Ovary (tissue), 9 donors: ENCODE measurements around the gene ST3GAL4. TPM values are rescaled to one million over a fixed set of nuclear protein-coding genes. Genes with fewer than 3 reads are reported as not detected.

Source experiments
- DNase-seq, 5 donors: peaks; one replicate each; pipeline ENCODE4 v3.0.0-alpha.2; 2019 to 2020
- H3K27ac ChIP-seq, 2 donors: fragments of 200-600 bp; one replicate each; pipeline versions ENCODE4 v1.5.1 to v1.8.0; 2019 to 2022
- H3K27me3 ChIP-seq: fragments of 200-600 bp; one replicate; pipeline ENCODE4 v1.8.0; 2022
- H3K36me3 ChIP-seq: fragments of 200-600 bp; sonication (generic); one replicate; pipeline ENCODE4 v1.5.1; 2019
- H3K4me1 ChIP-seq: one replicate; pipeline ENCODE4 v1.8.1; 2013; ENCODE audit warnings: mild to moderate bottlenecking, moderate library complexity; ENCODE audit not compliant: insufficient read depth
- H3K4me3 ChIP-seq: fragments of 200-600 bp; sonication (generic); one replicate; pipeline ENCODE4 v1.5.1; 2017
- H3K9me3 ChIP-seq, 2 donors: fragments of 200-600 bp in 1 of 2; sonication (generic) in 1 of 2; one replicate each; pipeline versions ENCODE4 v1.5.1 to v1.8.1; 2013 to 2019; ENCODE audit warnings: mild to moderate bottlenecking in 1 of 2, moderate library complexity in 1 of 2
- CTCF ChIP-seq, 3 donors: fragments of 450-650 bp in 2 of 3; fragments of 200-600 bp in 1 of 3; IDR thresholded peaks; one replicate each; pipeline versions ENCODE4 v1.5.1 to v1.8.0; 2016 to 2022; ENCODE audit warnings: antibody characterized with exemption in 3 of 3, mild to moderate bottlenecking in 1 of 3
- EP300 ChIP-seq: sonication (generic); formaldehyde crosslinking; IDR thresholded peaks from one replicate; pipeline ENCODE4 v1.6.1; 2017; ENCODE audit warnings: antibody characterized with exemption
- POLR2A ChIP-seq: fragments of 450-650 bp; IDR thresholded peaks from one replicate; pipeline ENCODE4 v1.6.1; 2017; ENCODE audit warnings: antibody characterized with exemption, mild to moderate bottlenecking, moderate library complexity
- WGBS, 3 donors: extraction: QIAGEN DNeasy Blood & Tissue Kit in 1 of 3; methylation state at CpG; one replicate each; pipeline versions ENCODE4 v1.1.5 to v1.1.7; 2013 to 2017; 5-methylcytosine and 5-hydroxymethylcytosine counted together
- intact Hi-C, 4 donors: fragments of 100-400 bp; cut with DNase I; formaldehyde crosslinking; loops; one replicate each; pipeline versions ENCODE4 v1.11.0 to v1.15.1; 2022 to 2023
- polyA plus RNA-seq, 2 donors: library from polyadenylated mRNA; stranded (reverse); fragments of 200-250 nt in 1 of 2; fragments of 350-450 nt in 1 of 2; fragmentation: Illumina TruSeq in 1 of 2; extraction: RNeasy Lipid Tissue Mini Kit (QIAGEN cat#74804) in 1 of 2; gene quantifications; one replicate each; pipeline ENCODE4 v1.2.3, GENCODE V29; 2013 to 2014
- total RNA-seq, 7 donors: library from RNA; depleted of rRNA in 2 of 7; stranded (reverse); fragments of >200 nt in 2 of 7; fragmentation: NEBNext Ultra II Directional in 3 of 7; extraction: Animal tissue kit (Norgen Biotek cat#: 25700) in 3 of 7; gene quantifications; one replicate each; pipeline versions ENCODE4 v1.1.0 to v1.2.4, GENCODE V29; 2016 to 2023
- donor health status: DM: no; HTN: no; CAD: no; lungs with moderate emphysema.
- donor health status: DM: no; HTN: no; CAD: no.
- donor health status: Bipolar disorder and iron deficiency.
- donor health status: DM: yes; HTN: yes; CAD: no.
- donor health status: DM: no; HTN: no; CAD: no.
- donor health status: DM: yes; HTN: yes; CAD: no.

The ST3GAL4 gene
- total and polyA plus RNA-seq, 9 donors, result 75.8 to 300 (median 120) TPM

GRCh38 chr11:126341760-126342161, 13.7 kb upstream of the ST3GAL4 start:
- no peak overlapping the region for H3K4me3 ChIP-seq
- no peaks in the 10 kb centered on the region for H3K9me3 ChIP-seq
- intact Hi-C loops, result no loop called here
- H3K27me3 ChIP-seq, result no peaks in the 10 kb centered on the region
- peak in 2 of 5 donors; percentile 10 to 26 for DNase-seq
- no peak for TF ChIP-seq CTCF (IDR thresholded peaks at IDR 0.05)
- no peak for TF ChIP-seq POLR2A
- no peak for TF ChIP-seq EP300
- peaks cover 21% of the 10 kb centered on the region for H3K4me1 ChIP-seq
- no peaks in the 10 kb centered on the region for H3K36me3 ChIP-seq
- H3K27ac ChIP-seq, result peak overlapping the region in 1 of 2 donors; percentile 0
- 84 to 87% (median 86%) methylated on average over 3 of the region's 3 CpGs for WGBS, 3 donors

GRCh38 chr11:126343051-126343450, 12.4 kb upstream of the ST3GAL4 start:
- intact Hi-C loops, result no loop called here
- Histone ChIP-seq H3K4me3 (no peak overlapping the region), H3K9me3 (no peaks in the 10 kb centered on the region), H3K36me3 (no peaks in the 10 kb centered on the region), H3K27me3 (no peaks in the 10 kb centered on the region), H3K4me1 (peaks cover 26% of the 10 kb centered on the region), H3K27ac (peak overlapping the region in 1 of 2 donors; percentile 81)
- WGBS, 3 donors, result 95 to 98% (median 95%) methylated on average over 16 of the region's 16 CpGs
- TF ChIP-seq POLR2A, result no peak
- TF ChIP-seq EP300, result no peak
- DNase-seq, result peak in 3 of 5 donors; percentile 29 to 39 (median 38)

GRCh38 chr11:126344141-126345080, 11.1 kb upstream of the ST3GAL4 start:
- no peaks in the 10 kb centered on the region for H3K36me3 ChIP-seq
- no peaks in the 10 kb centered on the region for H3K27me3 ChIP-seq
- intact Hi-C loops, result no loop called here
- WGBS, 3 donors, result 75 to 83% (median 79%) methylated on average over 11 of the region's 11 CpGs
- TF ChIP-seq CTCF (IDR thresholded peaks at IDR 0.05) (no peak), EP300 (no peak), POLR2A (no peak)
- H3K4me1 ChIP-seq, result peaks cover 37% of the 10 kb centered on the region
- no peaks in the 10 kb centered on the region for H3K9me3 ChIP-seq
- peak overlapping the region; percentile 47 to 81 for H3K27ac ChIP-seq
- DNase-seq, result peak in 2 of 5 donors; percentile 37 to 44
- no peak overlapping the region for H3K4me3 ChIP-seq

GRCh38 chr11:126345283-126345682, 10.2 kb upstream of the ST3GAL4 start:
- TF ChIP-seq POLR2A (no peak), CTCF (IDR thresholded peaks at IDR 0.05) (no peak), EP300 (no peak)
- DNase-seq, result peak in 2 of 5 donors; percentile 56
- H3K27me3 ChIP-seq, result no peaks in the 10 kb centered on the region
- intact Hi-C loops, result no loop called here
- H3K27ac ChIP-seq, result peak overlapping the region; percentile 27 to 81
- H3K4me3 ChIP-seq, result no peak overlapping the region
- no peaks in the 10 kb centered on the region for H3K9me3 ChIP-seq
- H3K36me3 ChIP-seq, result no peaks in the 10 kb centered on the region
- 59 to 82% (median 72%) methylated on average over 16 of the region's 16 CpGs for WGBS, 3 donors
- peaks cover 38% of the 10 kb centered on the region for H3K4me1 ChIP-seq
